HCT116 (cell line): Measurements from ENCODE around the gene GSTA2. TPM values are rescaled to one million over a fixed set of nuclear protein-coding genes. Genes with fewer than 3 reads are reported as not detected.

Source experiments
- ATAC-seq: fragments of 200-7000 bp; cut with Tn5 transposase; 2 replicates; pipeline ENCODE4 v1.9.1; 2020; ENCODE audit warnings: mild to moderate bottlenecking, moderate library complexity
- BruUV-seq: library from RNA; stranded (reverse); fragments of 400-500 nt; replicated peaks from 2 replicates; lab custom pipeline; 2021; lab: Mats Ljungman, UMichigan
- CTCF ChIA-PET: fragments of 300-600 bp; sonication (Branson Sonifier 250); formaldehyde crosslinking; loops from one replicate; lab custom pipeline; 2021; ENCODE audit warnings: antibody characterized with exemption; lab: Charles Lee
- POLR2A ChIA-PET: fragments of 300-600, 350-600 bp; sonication (Branson Sonifier 250); formaldehyde crosslinking; loops from one replicate; lab custom pipeline; 2021; ENCODE audit warnings: antibody characterized with exemption; lab: Charles Lee
- RAD21 ChIA-PET, 2 experiments: fragments of 300-600 bp; sonication (Branson Sonifier 250); formaldehyde crosslinking; loops; one replicate each; lab custom pipeline; 2023; ENCODE audit warnings: low total read pairs in 2 of 2; ENCODE audit not compliant: uncharacterized antibody in 2 of 2, unreplicated experiment in 2 of 2, low non-redundant PET in 1 of 2; lab: Charles Lee
- DNase-seq: peaks from one replicate; pipeline ENCODE4 v3.0.0-alpha.2; 2010; ENCODE audit warnings: low read depth, low spot score
- H2AFZ ChIP-seq: fragments of 200-600 bp; shearing (Covaris generic), sonication (generic); 2 replicates; pipeline ENCODE4 v1.6.1; 2017; ENCODE audit warnings: low read depth, mixed run types, mixed read lengths, antibody characterized with exemption, low read length; ENCODE audit not compliant: poor library complexity, severe bottlenecking
- H3K27ac ChIP-seq: 2 replicates; pipeline ENCODE4 v1.5.1; 2012; ENCODE audit warnings: low read depth, low read length
- H3K27me3 ChIP-seq: fragments of 200-600 bp; sonication (generic); 2 replicates; pipeline ENCODE4 v1.6.1; 2016; ENCODE audit warnings: mixed run types, low read length, mixed read lengths; ENCODE audit not compliant: insufficient read depth
- H3K36me3 ChIP-seq, 2 experiments: fragments of 200-500 bp in 1 of 2; fragments of 200-600 bp in 1 of 2; sonication (Bioruptor generic) in 1 of 2; sonication (generic) in 1 of 2; 2 replicates each; pipeline versions ENCODE4 v1.5.1 to v1.6.1; 2014 to 2016; ENCODE audit warnings: low read length in 2 of 2, inconsistent platforms in 1 of 2, mixed read lengths in 1 of 2, mixed run types in 1 of 2; ENCODE audit not compliant: insufficient read depth in 2 of 2, control insufficient read depth in 1 of 2
- H3K4me1 ChIP-seq, 2 experiments: fragments of 200-600 bp in 1 of 2; sonication (generic) in 1 of 2; 2 replicates each; pipeline versions ENCODE4 v1.5.1 to v1.6.1; 2012 to 2017; ENCODE audit warnings: low read length in 2 of 2, inconsistent platforms in 1 of 2, mild to moderate bottlenecking in 1 of 2, mixed read lengths in 1 of 2, mixed run types in 1 of 2, moderate library complexity in 1 of 2; ENCODE audit not compliant: insufficient read depth in 2 of 2, control insufficient read depth in 1 of 2
- H3K4me2 ChIP-seq: fragments of 200-600 bp; sonication (generic); 2 replicates; pipeline ENCODE4 v1.6.1; 2017; ENCODE audit warnings: mixed run types, low read length, mixed read lengths
- H3K4me3 ChIP-seq, 2 experiments: fragments of 200-600 bp in 1 of 2; sonication (generic) in 1 of 2; replicated peaks in 1 of 2; 2 replicates each; pipeline ENCODE4 v1.5.1; 2011 to 2016; ENCODE audit warnings: low read length in 2 of 2, control low read depth in 1 of 2, low read depth in 1 of 2, mild to moderate bottlenecking in 1 of 2, mixed read lengths in 1 of 2, mixed run types in 1 of 2
- H3K79me2 ChIP-seq: fragments of 200-600 bp; sonication (generic); 2 replicates; pipeline ENCODE4 v1.6.1; 2017; ENCODE audit warnings: mild to moderate bottlenecking, mixed run types, low read length, moderate library complexity, mixed read lengths; ENCODE audit not compliant: insufficient read depth
- H3K9ac ChIP-seq: fragments of 200-600 bp; sonication (generic); 2 replicates; pipeline ENCODE4 v1.6.1; 2016; ENCODE audit warnings: low read length, mixed read lengths
- H3K9me2 ChIP-seq: fragments of 200-600 bp; sonication (generic), shearing (Covaris generic); 2 replicates; pipeline ENCODE4 v1.6.1; 2017; ENCODE audit warnings: mixed run types, mild to moderate bottlenecking, moderate library complexity; ENCODE audit not compliant: insufficient read depth
- H3K9me3 ChIP-seq, 2 experiments: fragments of 200-500 bp in 1 of 2; fragments of 200-600 bp in 1 of 2; sonication (Bioruptor generic) in 1 of 2; sonication (generic) in 1 of 2; 2 replicates each; pipeline ENCODE4 v1.6.1; 2014 to 2017; ENCODE audit warnings: low read length in 2 of 2, mixed read lengths in 2 of 2, inconsistent platforms in 1 of 2, low read depth in 1 of 2, mild to moderate bottlenecking in 1 of 2, mixed run types in 1 of 2, moderate library complexity in 1 of 2; ENCODE audit not compliant: control insufficient read depth in 1 of 2, insufficient read depth in 1 of 2
- H4K20me1 ChIP-seq: fragments of 200-600 bp; sonication (generic), shearing (Covaris generic); 2 replicates; pipeline ENCODE4 v1.6.1; 2017; ENCODE audit warnings: mixed run types, mild to moderate bottlenecking, moderate library complexity; ENCODE audit not compliant: insufficient read depth
- ATF3 ChIP-seq: IDR thresholded peaks from 2 replicates; pipeline ENCODE4 v1.6.1; 2012
- CBX3 ChIP-seq: IDR thresholded peaks from 2 replicates; pipeline ENCODE4 v1.6.1; 2012; ENCODE audit warnings: low read depth
- CTCF ChIP-seq, 3 experiments: fragments of 200-600 bp in 1 of 3; sonication (generic) in 1 of 3; IDR thresholded peaks in 2 of 3; conservative IDR thresholded peaks in 1 of 3; 2 replicates each; pipeline ENCODE4 v1.5.1; 2012 to 2017; ENCODE audit warnings: low read depth in 2 of 3, low read length in 2 of 3, antibody characterized with exemption in 1 of 3, borderline replicate concordance in 1 of 3, control low read depth in 1 of 3, mild to moderate bottlenecking in 1 of 3, mixed read lengths in 1 of 3, mixed run types in 1 of 3, moderate library complexity in 1 of 3; ENCODE audit not compliant: insufficient read depth in 1 of 3
- EGR1 ChIP-seq: IDR thresholded peaks from 2 replicates; pipeline ENCODE4 v1.6.1; 2012; ENCODE audit warnings: low read depth
- ELF1 ChIP-seq: IDR thresholded peaks from 2 replicates; pipeline ENCODE4 v1.6.1; 2012; ENCODE audit warnings: low read depth, borderline replicate concordance
- EZH2 ChIP-seq: fragments of 200-600 bp; sonication (generic); IDR thresholded peaks from 2 replicates; pipeline ENCODE4 v1.6.1; 2017; ENCODE audit warnings: antibody characterized with exemption, mixed run types
- JUND ChIP-seq: IDR thresholded peaks from 2 replicates; pipeline ENCODE4 v1.6.1; 2012
- POLR2A ChIP-seq: IDR thresholded peaks from 2 replicates; pipeline ENCODE4 v1.7.0; 2011; ENCODE audit warnings: borderline replicate concordance; ENCODE audit not compliant: insufficient read depth, insufficient read length; ENCODE audit errors: extremely low read depth
- POLR2AphosphoS5 ChIP-seq: IDR thresholded peaks from 2 replicates; pipeline ENCODE4 v1.6.1; 2011; ENCODE audit warnings: mild to moderate bottlenecking, low read depth, low read length, moderate library complexity
- RAD21 ChIP-seq: IDR thresholded peaks from 2 replicates; pipeline ENCODE4 v1.6.1; 2012; ENCODE audit warnings: low read depth, mild to moderate bottlenecking
- SIN3A ChIP-seq: IDR thresholded peaks from 2 replicates; pipeline ENCODE4 v1.6.1; 2012; ENCODE audit warnings: low read depth
- SP1 ChIP-seq: IDR thresholded peaks from 2 replicates; pipeline ENCODE4 v1.6.1; 2012; ENCODE audit warnings: low read depth
- SRF ChIP-seq: IDR thresholded peaks from 2 replicates; pipeline ENCODE4 v1.6.1; 2012; ENCODE audit warnings: low read depth
- TCF7L2 ChIP-seq: IDR thresholded peaks from 2 replicates; pipeline ENCODE4 v1.7.0; 2011; ENCODE audit warnings: borderline replicate concordance, inconsistent platforms; ENCODE audit not compliant: insufficient read depth, insufficient read length; ENCODE audit errors: extremely low read depth
- YY1 ChIP-seq: IDR thresholded peaks from 2 replicates; pipeline ENCODE4 v1.6.1; 2011; ENCODE audit warnings: low read length, low read depth, moderate library complexity, mild to moderate bottlenecking; ENCODE audit not compliant: insufficient replicate concordance; ENCODE audit errors: extremely low read depth
- ZFX ChIP-seq: fragments of 450-650 bp; IDR thresholded peaks from 2 replicates; pipeline ENCODE4 v1.6.1; 2017
- ZNF274 ChIP-seq: fragments of 200-500 bp; sonication (Bioruptor generic); IDR thresholded peaks from 2 replicates; pipeline ENCODE4 v1.6.1; 2014; ENCODE audit warnings: mild to moderate bottlenecking, low read depth, low read length, inconsistent platforms
- intact Hi-C: fragments of 100-400 bp; cut with micrococcal nuclease; formaldehyde crosslinking; loops from 2 replicates; pipeline ENCODE4 v1.10.0; 2022
- total RNA-seq: library from RNA; stranded (reverse); gene quantifications from one replicate; pipeline ENCODE4 v1.2.1, GENCODE V29; 2021; ENCODE audit not compliant: unreplicated experiment

The GSTA2 gene
- total RNA-seq, 1 experiment from 2014 or later = not detected

DNA sequence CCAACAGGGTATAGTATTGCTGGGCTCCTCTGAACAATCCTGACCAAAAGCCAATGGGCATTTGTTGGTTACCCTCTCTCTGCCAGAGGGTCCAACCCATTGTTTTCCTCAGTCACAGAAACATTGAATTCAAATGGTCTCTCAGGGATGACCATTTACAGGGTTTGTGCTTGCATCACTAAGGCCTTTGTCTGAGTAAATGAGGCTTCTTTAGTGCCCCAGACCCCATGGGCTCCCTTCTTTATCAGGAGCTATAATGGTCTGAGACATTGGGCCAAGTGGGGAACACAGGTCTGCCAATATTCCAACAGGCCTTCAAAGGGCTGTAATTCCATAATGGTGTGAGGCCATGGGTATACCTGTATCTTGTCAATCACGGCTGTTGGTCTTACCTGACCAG is 27.1 kb downstream of the GSTA2 start:
- H3K27ac ChIP-seq = no peak overlapping the region
- no TSS peak for BruUV-seq

More for the DNA sequence above, 27.1 kb downstream of the GSTA2 start:
- Histone ChIP-seq H3K9me3 (no peaks in the 10 kb centered on the region), H4K20me1 (no peaks in the 10 kb centered on the region), H3K4me3 (no peak overlapping the region), H2AFZ (no peak overlapping the region), H3K9ac (no peak overlapping the region), H3K27me3 (no peaks in the 10 kb centered on the region), H3K4me2 (no peak overlapping the region), H3K79me2 (no peaks in the 10 kb centered on the region), H3K36me3 (no peaks in the 10 kb centered on the region), H3K4me1 (no peaks in the 10 kb centered on the region), H3K9me2 (no peaks in the 10 kb centered on the region)
- ChIA-PET CTCF (no interaction called here), RAD21 (no interaction called here), POLR2A (no interaction called here)
- intact Hi-C loops = no loop called here
- DNase-seq (no peak), ATAC-seq (no peak)
- TF ChIP-seq CTCF (IDR thresholded peaks at IDR 0.05 in 2 of 3, conservative IDR thresholded peaks at IDR 0.05 in 1 of 3; ENCODE audit: borderline replicate concordance in 1 of 3, insufficient read depth in 1 of 3, low read depth in 2 of 3, low read length in 2 of 3) (no peak), CBX3 (no peak), EGR1 (no peak), POLR2A (no peak), ATF3 (no peak), POLR2AphosphoS5 (no peak), SP1 (no peak), TCF7L2 (no peak), ZNF274 (no peak), ZFX (no peak), SIN3A (no peak), RAD21 (no peak), ELF1 (no peak), YY1 (no peak), JUND (no peak), SRF (no peak), EZH2 (no peak)
